ENCODE data around the gene RPH3AL. TPM values are rescaled to one million over a fixed set of nuclear protein-coding genes. Genes with fewer than 3 reads are reported as not detected.

RPH3AL gene
- total RNA-seq, 1 donor from 2014 or later, result 16.9 TPM

GRCh38 chr17:386141-386876 is 33.7 kb upstream of the RPH3AL start:
- Mint-ChIP-seq H3K4me1 (peaks cover 34% of the 10 kb centered on the region), H3K27me3 (ENCODE audit: low read depth) (peaks cover 23% of the 10 kb centered on the region), H3K36me3 (no peaks in the 10 kb centered on the region), H3K27ac (peak overlapping the region; percentile 22), H3K9me3 (no peaks in the 10 kb centered on the region), H3K4me3 (peak overlapping the region; percentile 71)
- DNase-seq (ENCODE audit: low spot score in 2 of 2, unreplicated experiment in 2 of 2), result peak; percentile 63 to 79
- TF ChIP-seq CTCF (IDR thresholded peaks at IDR 0.05; ENCODE audit: unreplicated experiment), result peak; percentile 65

GRCh38 chr17:385836-386140 is 33.2 kb upstream of the RPH3AL start:
- TF ChIP-seq CTCF (IDR thresholded peaks at IDR 0.05; ENCODE audit: unreplicated experiment), result no peak
- H3K27ac Mint-ChIP-seq, result no peak overlapping the region
- no peak for DNase-seq (ENCODE audit: low spot score in 2 of 2, unreplicated experiment in 2 of 2)
- peaks cover 23% of the 10 kb centered on the region for H3K27me3 Mint-ChIP-seq (ENCODE audit: low read depth)
- H3K36me3 Mint-ChIP-seq, result no peaks in the 10 kb centered on the region
- H3K4me1 Mint-ChIP-seq, result peaks cover 34% of the 10 kb centered on the region
- H3K9me3 Mint-ChIP-seq, result no peaks in the 10 kb centered on the region
- no peak overlapping the region for H3K4me3 Mint-ChIP-seq

DNA sequence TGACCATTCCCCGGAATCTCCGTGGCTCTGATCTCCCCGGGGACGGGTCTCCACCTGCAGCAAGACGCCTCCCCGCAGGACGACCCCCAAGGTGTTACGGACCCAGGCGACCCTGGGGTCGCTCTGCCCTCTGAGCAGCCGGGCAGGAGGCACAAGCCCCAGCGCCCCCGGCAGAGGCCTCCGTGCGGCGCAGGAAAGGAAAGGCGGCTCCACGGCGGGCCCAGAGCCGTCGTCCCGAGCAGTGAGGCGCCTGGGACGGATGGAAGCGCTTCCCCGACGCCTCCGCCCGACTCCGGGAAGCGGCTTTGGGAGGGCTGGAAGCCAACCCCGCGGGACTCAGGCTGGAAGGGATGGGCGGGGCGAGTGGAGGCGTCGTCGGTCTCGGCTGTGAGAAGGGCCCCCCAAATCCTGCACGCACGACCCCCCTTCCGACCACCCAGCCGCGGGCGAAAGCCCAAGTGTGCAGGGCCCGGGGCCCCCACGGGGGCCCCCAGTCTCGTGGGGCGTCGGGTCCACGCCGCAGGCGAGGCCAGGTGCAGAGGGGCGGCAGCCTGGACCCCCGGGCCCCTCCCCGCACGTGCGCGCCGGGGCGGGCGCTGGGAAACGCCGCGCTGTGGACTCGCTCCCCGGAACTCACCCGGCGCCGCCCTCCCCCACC is 32.7 kb upstream of the RPH3AL start:
- TF ChIP-seq CTCF (IDR thresholded peaks at IDR 0.05; ENCODE audit: unreplicated experiment), result no peak
- no peak overlapping the region for H3K27ac Mint-ChIP-seq
- DNase-seq (ENCODE audit: low spot score in 2 of 2, unreplicated experiment in 2 of 2), result peak; percentile 36 to 66
- peaks cover 34% of the 10 kb centered on the region for H3K4me1 Mint-ChIP-seq
- no peaks in the 10 kb centered on the region for H3K36me3 Mint-ChIP-seq
- H3K4me3 Mint-ChIP-seq, result peak overlapping the region; percentile 64
- no peaks in the 10 kb centered on the region for H3K9me3 Mint-ChIP-seq
- peaks cover 23% of the 10 kb centered on the region for H3K27me3 Mint-ChIP-seq (ENCODE audit: low read depth)

DNA sequence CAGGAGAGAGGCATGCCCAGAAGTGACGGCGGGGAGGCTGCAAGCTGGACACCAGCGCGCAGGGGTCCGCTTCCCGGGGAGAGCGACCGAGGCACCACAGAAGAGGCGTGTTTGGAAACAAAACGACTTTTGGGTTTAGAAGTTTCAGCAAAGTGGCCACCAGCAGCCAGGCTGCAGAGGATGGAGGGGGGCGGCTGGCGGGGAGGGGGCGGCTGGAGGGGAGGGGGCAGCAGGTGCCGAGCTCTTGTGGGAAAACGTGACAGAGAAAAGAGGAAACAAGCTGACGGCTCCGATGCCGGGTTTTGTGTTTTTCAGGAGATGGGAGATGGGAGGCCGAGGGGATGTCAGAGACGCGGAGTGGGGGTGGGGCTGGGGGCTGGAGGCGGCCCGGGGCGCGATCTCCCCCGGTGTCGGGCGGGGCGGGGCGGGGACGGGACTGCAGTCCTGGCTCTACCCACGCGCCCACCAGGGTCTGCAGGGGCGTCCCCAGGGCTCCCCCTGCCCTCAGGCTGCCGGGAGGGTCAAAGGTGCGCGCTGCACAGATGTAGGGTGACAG is 32.1 kb upstream of the RPH3AL start:
- Mint-ChIP-seq H3K4me1 (peaks cover 34% of the 10 kb centered on the region), H3K36me3 (no peaks in the 10 kb centered on the region), H3K27me3 (ENCODE audit: low read depth) (peaks cover 23% of the 10 kb centered on the region), H3K9me3 (no peaks in the 10 kb centered on the region), H3K4me3 (peak overlapping the region; percentile 69), H3K27ac (peak overlapping the region; percentile 41)
- no peak for DNase-seq (ENCODE audit: low spot score in 2 of 2, unreplicated experiment in 2 of 2)
- TF ChIP-seq CTCF (IDR thresholded peaks at IDR 0.05; ENCODE audit: unreplicated experiment), result no peak

- TF ChIP-seq CTCF (IDR thresholded peaks at IDR 0.05; ENCODE audit: unreplicated experiment), result no peak
- H3K4me1 Mint-ChIP-seq, result peaks cover 34% of the 10 kb centered on the region
- H3K9me3 Mint-ChIP-seq, result no peaks in the 10 kb centered on the region
- peak in 1 of 2 experiments; percentile 42 for DNase-seq (ENCODE audit: low spot score in 2 of 2, unreplicated experiment in 2 of 2)
- H3K4me3 Mint-ChIP-seq, result peak overlapping the region; percentile 69
- H3K36me3 Mint-ChIP-seq, result no peaks in the 10 kb centered on the region
- H3K27me3 Mint-ChIP-seq (ENCODE audit: low read depth), result peaks cover 23% of the 10 kb centered on the region
- H3K27ac Mint-ChIP-seq, result peak overlapping the region; percentile 63
Measured at GRCh38 chr17:383771-384621, 31.4 kb upstream of the RPH3AL start.

All from mesothelial cell of epicardium (in vitro differentiated cells).